GM12878 (cell line): Measurements from ENCODE around the gene STK11.

Source experiments
- BRCA1 ChIP-seq: IDR thresholded peaks from 2 replicates; pipeline ENCODE4 v1.6.1; 2011; ENCODE audit warnings: low read depth, low read length, improper control_type of control experiment
- CHD2 ChIP-seq: IDR thresholded peaks from 2 replicates; pipeline ENCODE4 v1.6.1; 2011; ENCODE audit warnings: low read depth, low read length, improper control_type of control experiment, borderline replicate concordance
- FOXM1 ChIP-seq: IDR thresholded peaks from 2 replicates; pipeline ENCODE4 v1.6.1; 2012; ENCODE audit warnings: low read depth, mild to moderate bottlenecking, inconsistent platforms, low read length, moderate library complexity
- NR2C2 ChIP-seq: IDR thresholded peaks from 2 replicates; pipeline ENCODE4 v1.6.1; 2011; ENCODE audit warnings: borderline replicate concordance, low read depth; ENCODE audit not compliant: control insufficient read depth, insufficient read length
- NR2F1 ChIP-seq: fragments of 450-650 bp; conservative IDR thresholded peaks from 2 replicates; pipeline ENCODE4 v1.6.1; 2017; ENCODE audit warnings: mild to moderate bottlenecking
- POLR2A ChIP-seq: IDR thresholded peaks from 2 replicates; pipeline ENCODE4 v1.6.1; 2011; ENCODE audit warnings: low read depth, mild to moderate bottlenecking, low read length
- RCOR1 ChIP-seq: conservative IDR thresholded peaks from 2 replicates; pipeline ENCODE4 v1.6.1; 2012; ENCODE audit warnings: low read depth, low read length, improper control_type of control experiment
- SREBF2 ChIP-seq: IDR thresholded peaks from 2 replicates; pipeline ENCODE4 v1.6.1; 2012; ENCODE audit warnings: mild to moderate bottlenecking, low read length
- YY1 ChIP-seq: IDR thresholded peaks from 2 replicates; pipeline ENCODE4 v1.6.1; 2011; ENCODE audit warnings: low read depth, mild to moderate bottlenecking, low read length
- TF ChIP-seq, protein P1 (sequence below), 3 experiments: IDR thresholded peaks in 2 of 3; conservative IDR thresholded peaks in 1 of 3; 2 replicates each; pipeline ENCODE4 v1.5.1; 2011; ENCODE audit warnings: low read depth in 3 of 3, low read length in 3 of 3, mild to moderate bottlenecking in 3 of 3, control low read depth in 2 of 3, moderate library complexity in 2 of 3, inconsistent platforms in 1 of 3, mixed read lengths in 1 of 3; ENCODE audit not compliant: control insufficient read depth in 2 of 3, insufficient read depth in 1 of 3; ENCODE audit errors: extremely low read depth in 1 of 3

DNA sequence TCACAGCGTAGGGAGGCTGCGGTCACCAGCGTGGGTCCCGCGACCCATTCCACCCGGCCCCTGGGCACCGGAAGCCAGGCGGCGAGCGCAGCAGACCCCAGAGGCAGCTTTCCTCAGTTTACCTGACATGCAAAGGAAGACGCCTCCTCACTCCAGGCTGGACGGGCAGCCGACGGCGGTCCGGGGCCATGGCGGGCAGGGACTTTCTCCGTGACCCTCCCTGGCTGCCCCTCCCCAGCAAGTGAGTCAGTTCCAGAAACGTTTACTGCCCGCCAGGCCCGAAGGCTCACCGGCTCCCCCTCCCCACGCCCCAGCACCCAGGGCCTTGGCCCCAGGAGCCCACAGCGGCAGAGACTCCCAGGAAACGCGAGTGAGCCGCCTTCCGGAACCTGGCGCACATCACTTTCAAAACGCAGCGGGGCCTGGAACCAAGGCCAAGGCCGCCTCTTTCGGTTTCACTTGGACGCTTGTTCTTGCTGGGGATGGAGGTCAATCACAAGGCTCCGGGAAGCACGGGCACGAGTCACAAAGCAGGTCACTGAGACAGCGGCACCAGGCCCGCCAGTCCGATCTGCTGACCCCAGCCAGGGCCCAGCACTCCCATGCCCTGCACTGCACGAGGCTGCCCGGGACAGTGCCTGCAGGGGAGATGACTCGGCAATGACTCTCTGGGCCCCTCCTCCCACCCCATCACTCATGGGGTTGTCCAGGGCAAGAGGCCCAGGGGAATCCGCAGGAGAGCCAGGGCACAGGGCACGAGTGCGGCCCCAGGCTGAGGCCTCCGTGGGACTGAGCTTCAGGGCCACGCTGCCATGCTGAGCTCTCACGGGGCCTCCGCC, 36.8 kb upstream of the STK11 start:
- TF ChIP-seq YY1, result no peak
- TF ChIP-seq FOXM1, result no peak
- TF ChIP-seq, protein P1, sequence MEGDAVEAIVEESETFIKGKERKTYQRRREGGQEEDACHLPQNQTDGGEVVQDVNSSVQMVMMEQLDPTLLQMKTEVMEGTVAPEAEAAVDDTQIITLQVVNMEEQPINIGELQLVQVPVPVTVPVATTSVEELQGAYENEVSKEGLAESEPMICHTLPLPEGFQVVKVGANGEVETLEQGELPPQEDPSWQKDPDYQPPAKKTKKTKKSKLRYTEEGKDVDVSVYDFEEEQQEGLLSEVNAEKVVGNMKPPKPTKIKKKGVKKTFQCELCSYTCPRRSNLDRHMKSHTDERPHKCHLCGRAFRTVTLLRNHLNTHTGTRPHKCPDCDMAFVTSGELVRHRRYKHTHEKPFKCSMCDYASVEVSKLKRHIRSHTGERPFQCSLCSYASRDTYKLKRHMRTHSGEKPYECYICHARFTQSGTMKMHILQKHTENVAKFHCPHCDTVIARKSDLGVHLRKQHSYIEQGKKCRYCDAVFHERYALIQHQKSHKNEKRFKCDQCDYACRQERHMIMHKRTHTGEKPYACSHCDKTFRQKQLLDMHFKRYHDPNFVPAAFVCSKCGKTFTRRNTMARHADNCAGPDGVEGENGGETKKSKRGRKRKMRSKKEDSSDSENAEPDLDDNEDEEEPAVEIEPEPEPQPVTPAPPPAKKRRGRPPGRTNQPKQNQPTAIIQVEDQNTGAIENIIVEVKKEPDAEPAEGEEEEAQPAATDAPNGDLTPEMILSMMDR (IDR thresholded peaks at IDR 0.05 in 2 of 3, conservative IDR thresholded peaks at IDR 0.05 in 1 of 3; ENCODE audit: control insufficient read depth in 2 of 3, extremely low read depth in 1 of 3, insufficient read depth in 1 of 3, low read depth in 3 of 3, low read length in 3 of 3), result no peak
- no peak for TF ChIP-seq POLR2A
- TF ChIP-seq BRCA1, result no peak
- TF ChIP-seq SREBF2, result no peak
- no peak for TF ChIP-seq CHD2
- TF ChIP-seq NR2F1, result no peak
- TF ChIP-seq RCOR1, result no peak
- TF ChIP-seq NR2C2, result no peak
